A549 (cell line): ENCODE results near the gene SH2D1B. TPM values are rescaled to one million over a fixed set of nuclear protein-coding genes. Genes with fewer than 3 reads are reported as not detected.

Experiments used
- ATAC-seq, 2 experiments: fragments of 200-7000 bp in 1 of 2; fragments of >200 bp in 1 of 2; cut with Nextera tagmentation in 1 of 2; cut with Tn5 transposase in 1 of 2; 3 replicates each; pipeline versions ENCODE4 v1.8.0 to v1.9.1; 2018 to 2020; ENCODE audit warnings: mild to moderate bottlenecking in 1 of 2, moderate library complexity in 1 of 2
- CTCF ChIA-PET: fragments of 300-600 bp; sonication (Branson Sonifier 250); formaldehyde crosslinking; extraction: SDS; loops from one replicate; lab custom pipeline; 2021; ENCODE audit warnings: antibody characterized with exemption, inconsistent platforms; lab: Yijun Ruan, JAX
- POLR2A ChIA-PET: fragments of 350-600 bp; formaldehyde crosslinking; extraction: SDS; loops from one replicate; lab custom pipeline; 2021; ENCODE audit warnings: antibody characterized with exemption, inconsistent platforms; lab: Yijun Ruan, JAX
- DNase-seq, 2 experiments: peaks; one replicate each; pipeline versions ENCODE4 v3.0.0 to v3.0.0-alpha.2; 2011 to 2016; ENCODE audit warnings: low read depth in 1 of 2, low spot score in 1 of 2
- FAIRE-seq: peaks from 2 replicates; lab custom pipeline; 2011; peaks lifted over from hg19 to GRCh38; lab: Jason Lieb, UNC
- H3K27ac ChIP-seq, 2 experiments: fragments of >200 bp; sonication (Bioruptor Twin); formaldehyde crosslinking; 3 replicates each; pipeline ENCODE4 v1.5.1; 2016 to 2017
- H3K4me1 ChIP-seq: fragments of >200 bp; sonication (Bioruptor Twin); formaldehyde crosslinking; 3 replicates; pipeline ENCODE4 v1.6.1; 2016
- H3K4me2 ChIP-seq: fragments of >200 bp; sonication (Bioruptor Twin); formaldehyde crosslinking; 3 replicates; pipeline ENCODE4 v1.6.1; 2016
- H3K4me3 ChIP-seq: fragments of >200 bp; sonication (Bioruptor Twin); formaldehyde crosslinking; 3 replicates; pipeline ENCODE4 v1.5.1; 2016
- H3K9me3 ChIP-seq: fragments of >200 bp; sonication (Bioruptor Twin); formaldehyde crosslinking; 3 replicates; pipeline ENCODE4 v1.6.1; 2016
- BHLHE40 ChIP-seq: IDR thresholded peaks from 2 replicates; pipeline ENCODE4 v1.6.1; 2012; ENCODE audit warnings: low read depth, low read length, inconsistent platforms
- CHD4 ChIP-seq: fragments of 200-600 bp; sonication (generic); IDR thresholded peaks from 2 replicates; pipeline ENCODE4 v1.6.1; 2016; ENCODE audit warnings: antibody characterized with exemption, mild to moderate bottlenecking, borderline replicate concordance
- FOSB ChIP-seq: fragments of 250-450 bp; sonication (Bioruptor Pico); IDR thresholded peaks from 2 replicates; pipeline ENCODE4 v1.5.0; 2020; ENCODE audit warnings: mild to moderate bottlenecking, moderate library complexity
- FOSL2 ChIP-seq, 2 experiments: fragments of 450-650 bp in 1 of 2; fragments of >200 bp in 1 of 2; sonication (Bioruptor Twin) in 1 of 2; formaldehyde crosslinking; IDR thresholded peaks; 2 replicates each; pipeline versions ENCODE4 v1.5.0 to v1.6.1; 2016 to 2020; ENCODE audit warnings: mild to moderate bottlenecking in 1 of 2, moderate library complexity in 1 of 2
- FOXS1 ChIP-seq: fragments of 250-450 bp; sonication (Bioruptor Pico); IDR thresholded peaks from 2 replicates; pipeline ENCODE4 v1.5.0; 2020; ENCODE audit warnings: mild to moderate bottlenecking, moderate library complexity
- HOXA7 ChIP-seq: fragments of 250-450 bp; sonication (Bioruptor Pico); IDR thresholded peaks from 2 replicates; pipeline ENCODE4 v1.5.0; 2020; ENCODE audit warnings: mild to moderate bottlenecking, moderate library complexity
- HOXB13 ChIP-seq: fragments of 250-450 bp; sonication (Bioruptor Pico); IDR thresholded peaks from 2 replicates; pipeline ENCODE4 v1.5.0; 2020; ENCODE audit warnings: low read depth, mild to moderate bottlenecking, moderate library complexity
- HOXB5 ChIP-seq: fragments of 250-450 bp; sonication (Bioruptor Pico); IDR thresholded peaks from 2 replicates; pipeline ENCODE4 v1.5.0; 2020; ENCODE audit warnings: mild to moderate bottlenecking, moderate library complexity
- MYC ChIP-seq: IDR thresholded peaks from 2 replicates; pipeline ENCODE4 v1.6.1; 2012; ENCODE audit warnings: mild to moderate bottlenecking, inconsistent platforms, low read length, improper control_type of control experiment, borderline replicate concordance
- PHF8 ChIP-seq: fragments of 200-600 bp; sonication (generic); IDR thresholded peaks from 2 replicates; pipeline ENCODE4 v1.6.1; 2016; ENCODE audit warnings: low read depth, mild to moderate bottlenecking, antibody characterized with exemption, moderate library complexity, borderline replicate concordance
- RARB ChIP-seq: fragments of 250-450 bp; sonication (Bioruptor Pico); IDR thresholded peaks from 2 replicates; pipeline ENCODE4 v1.8.0; 2021; ENCODE audit warnings: mild to moderate bottlenecking, moderate library complexity
- RFX5 ChIP-seq: fragments of 450-650 bp; IDR thresholded peaks from 2 replicates; pipeline ENCODE4 v1.7.1; 2014; ENCODE audit warnings: antibody characterized with exemption, mild to moderate bottlenecking, moderate library complexity
- RNF2 ChIP-seq: fragments of 200-600 bp; sonication (generic); IDR thresholded peaks from 2 replicates; pipeline ENCODE4 v1.6.1; 2016; ENCODE audit warnings: low read depth, mild to moderate bottlenecking, antibody characterized with exemption, moderate library complexity, borderline replicate concordance
- SREBF2 ChIP-seq: fragments of 450-650 bp; IDR thresholded peaks from 2 replicates; pipeline ENCODE4 v1.6.1; 2014; ENCODE audit warnings: mild to moderate bottlenecking, moderate library complexity
- TFCP2L1 ChIP-seq: fragments of 250-450 bp; sonication (Bioruptor Pico); IDR thresholded peaks from 2 replicates; pipeline ENCODE4 v1.5.0; 2021; ENCODE audit warnings: mild to moderate bottlenecking
- TP53 ChIP-seq: fragments of 250-450 bp; sonication (Bioruptor Pico); IDR thresholded peaks from 2 replicates; pipeline ENCODE4 v1.5.0; 2021; ENCODE audit warnings: mild to moderate bottlenecking, moderate library complexity
- ZSCAN20 ChIP-seq: fragments of 250-450 bp; sonication (Bioruptor Pico); IDR thresholded peaks from 2 replicates; pipeline ENCODE4 v1.8.0; 2022; ENCODE audit warnings: mild to moderate bottlenecking, moderate library complexity
- WGBS: methylation state at CpG from one replicate; pipeline ENCODE4 v1.1.6; 2017; ENCODE audit errors: missing lambda C conversion rate; 5-methylcytosine and 5-hydroxymethylcytosine counted together
- polyA plus RNA-seq, 4 experiments: library from polyadenylated mRNA; depleted of rRNA in 3 of 4; stranded (reverse); fragments of >200 nt; fragmentation: RNase III in 1 of 4; extraction: RNeasy Plus Mini Kit Qiagen cat#74134 plus additional on column Dnase treatment in 1 of 4; gene quantifications; 2 replicates in 3 of 4; 3 replicates in 1 of 4; pipeline ENCODE4 v1.2.3, GENCODE V29; 2011 to 2017
- TF ChIP-seq, protein P1 (sequence below): IDR thresholded peaks from 2 replicates; pipeline ENCODE4 v1.6.1; 2012
- TF ChIP-seq, protein P2 (sequence below): fragments of 250-450 bp; sonication (Bioruptor Pico); IDR thresholded peaks from 2 replicates; pipeline ENCODE4 v1.5.0; 2021; ENCODE audit warnings: mild to moderate bottlenecking, moderate library complexity, borderline replicate concordance

The SH2D1B gene
- polyA plus RNA-seq, 2 of the 4 experiments (the other 2 are of a cell fraction) = 0.04 TPM; not detected in 1

GRCh38 chr1:162381383-162381782, 30.6 kb downstream of the SH2D1B start, which contains the start of gene C1orf226 (continued):
- no peak for TF ChIP-seq RFX5

DNA sequence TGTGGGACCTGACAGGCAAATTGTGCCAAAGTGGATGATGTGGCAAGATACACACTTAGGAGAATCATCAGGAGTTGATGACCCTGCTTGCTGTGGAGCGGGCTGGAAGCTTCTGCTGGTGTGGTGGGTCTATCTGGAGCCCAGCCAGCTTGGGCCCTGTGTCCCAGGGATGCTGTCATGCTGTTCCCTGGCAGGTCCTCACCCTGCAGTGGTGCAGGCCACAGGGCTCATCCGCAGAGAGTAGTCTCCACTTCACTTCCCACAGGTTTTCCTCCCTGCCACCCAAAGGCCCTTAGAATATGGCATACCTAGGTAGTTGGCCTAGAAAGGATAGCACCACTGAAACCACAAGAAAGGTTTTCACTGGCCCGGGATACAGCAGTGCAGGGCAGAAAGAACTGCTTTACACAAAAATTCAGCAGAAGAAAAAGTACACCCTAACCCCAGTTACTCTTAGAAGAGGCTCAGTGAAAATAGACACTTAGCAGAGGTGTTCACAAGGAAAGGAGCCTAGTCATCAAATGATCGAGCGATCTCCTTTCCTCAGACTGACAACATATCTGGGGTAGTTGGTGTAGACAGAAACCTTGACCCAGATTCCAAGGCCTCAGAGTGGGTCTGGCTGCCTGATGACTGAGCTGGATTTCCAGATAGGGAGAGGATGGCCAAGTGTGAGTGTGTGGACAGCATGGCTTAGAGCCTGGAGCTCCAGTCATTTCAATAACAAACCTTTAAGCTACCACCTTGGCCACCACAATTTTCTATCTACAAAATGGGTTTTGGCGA, 31.7 kb downstream of the SH2D1B start:
- ChIA-PET POLR2A (no interaction called here), CTCF (interaction anchor here (2.6 to 5.0 kb wide), 2 partner anchors 11 to 324 kb away, joined by 10 to 35 read pairs; no protein-coding TSS in a partner anchor)
- FAIRE-seq = no peak
- Histone ChIP-seq H3K4me1 (peaks cover 20% of the 10 kb centered on the region), H3K27ac (no peak overlapping the region; a peak in 1 of 6 replicates), H3K4me2 (no peak overlapping the region), H3K9me3 (no peaks in the 10 kb centered on the region), H3K4me3 (no peak overlapping the region)
- DNase-seq = no peak
- 83% methylated on average over 6 of the region's 6 CpGs for WGBS
- no peak for TF ChIP-seq FOSL2 (IDR thresholded peaks at IDR 0.05)
- TF ChIP-seq FOSL2 (CRISPR knock-in tag; IDR thresholded peaks at IDR 0.05) = no peak
- no peak for TF ChIP-seq TFCP2L1
- no peak for TF ChIP-seq CHD4
- TF ChIP-seq RNF2 = no peak
- TF ChIP-seq RARB (CRISPR knock-in tag) = no peak
- TF ChIP-seq HOXB5 = no peak
- no peak for ATAC-seq

DNA sequence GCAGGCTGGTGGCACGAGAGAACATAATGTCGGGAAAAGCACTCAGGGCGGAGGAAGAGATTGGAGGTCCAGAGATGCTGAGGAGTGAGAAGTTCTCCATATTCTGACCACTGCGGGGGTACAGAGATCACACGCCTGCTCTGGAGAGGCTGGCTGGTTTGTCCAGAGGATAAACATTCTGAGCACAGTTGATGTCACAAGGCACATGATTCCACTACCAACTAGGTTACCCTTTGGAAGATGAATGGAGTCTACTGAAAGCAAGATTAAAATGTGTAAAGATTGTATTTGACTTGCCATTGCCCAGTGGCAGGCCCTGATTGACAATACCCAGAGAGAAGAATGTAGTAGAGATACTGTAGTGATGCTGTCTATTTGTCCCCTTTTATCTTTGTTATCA, 35.2 kb downstream of the SH2D1B start, which contains the start of gene SPATA46:
TSS of gene SPATA46 (minus strand) at position 164 of the 400 bp plus-strand sequence. CDS start at position 100, 64 bp downstream.
- Histone ChIP-seq H3K27ac (no peak within 1 kb of the TSS), H3K9me3 (no peaks in the 10 kb centered on the region), H3K4me2 (no peak within 1 kb of the TSS), H3K4me3 (no peak within 1 kb of the TSS), H3K4me1 (peaks cover 19% of the 10 kb centered on the region)
- FAIRE-seq (no peak), DNase-seq (no peak), ATAC-seq (no peak)
- POLR2A ChIA-PET = interaction anchor here (0.7 kb wide), 1 partner anchor 340 kb away, joined by 4 read pairs; no protein-coding TSS in a partner anchor
- whole genome bisulfite sequencing = 87% methylated on average over 5 of the region's 5 CpGs
- CTCF ChIA-PET = interaction anchor here (0.7 kb wide), 1 partner anchor 269 kb away, joined by 3 read pairs; no protein-coding TSS in a partner anchor
- TF ChIP-seq FOSL2 (IDR thresholded peaks at IDR 0.05) = no peak
- TF ChIP-seq FOSL2 (CRISPR knock-in tag; IDR thresholded peaks at IDR 0.05) = no peak
- TF ChIP-seq RARB (CRISPR knock-in tag) = no peak
- TF ChIP-seq SREBF2 = no peak
- TF ChIP-seq MYC = no peak
- TF ChIP-seq FOXS1 = no peak
- TF ChIP-seq BHLHE40 = no peak
- TF ChIP-seq FOSB (CRISPR knock-in tag) = no peak
- TF ChIP-seq, protein P1, sequence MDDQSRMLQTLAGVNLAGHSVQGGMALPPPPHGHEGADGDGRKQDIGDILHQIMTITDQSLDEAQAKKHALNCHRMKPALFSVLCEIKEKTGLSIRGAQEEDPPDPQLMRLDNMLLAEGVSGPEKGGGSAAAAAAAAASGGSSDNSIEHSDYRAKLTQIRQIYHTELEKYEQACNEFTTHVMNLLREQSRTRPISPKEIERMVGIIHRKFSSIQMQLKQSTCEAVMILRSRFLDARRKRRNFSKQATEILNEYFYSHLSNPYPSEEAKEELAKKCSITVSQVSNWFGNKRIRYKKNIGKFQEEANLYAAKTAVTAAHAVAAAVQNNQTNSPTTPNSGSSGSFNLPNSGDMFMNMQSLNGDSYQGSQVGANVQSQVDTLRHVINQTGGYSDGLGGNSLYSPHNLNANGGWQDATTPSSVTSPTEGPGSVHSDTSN = no peak
- no peak for TF ChIP-seq HOXA7 (CRISPR knock-in tag)
- no peak for TF ChIP-seq HOXB13 (CRISPR knock-in tag)
- TF ChIP-seq, protein P2, sequence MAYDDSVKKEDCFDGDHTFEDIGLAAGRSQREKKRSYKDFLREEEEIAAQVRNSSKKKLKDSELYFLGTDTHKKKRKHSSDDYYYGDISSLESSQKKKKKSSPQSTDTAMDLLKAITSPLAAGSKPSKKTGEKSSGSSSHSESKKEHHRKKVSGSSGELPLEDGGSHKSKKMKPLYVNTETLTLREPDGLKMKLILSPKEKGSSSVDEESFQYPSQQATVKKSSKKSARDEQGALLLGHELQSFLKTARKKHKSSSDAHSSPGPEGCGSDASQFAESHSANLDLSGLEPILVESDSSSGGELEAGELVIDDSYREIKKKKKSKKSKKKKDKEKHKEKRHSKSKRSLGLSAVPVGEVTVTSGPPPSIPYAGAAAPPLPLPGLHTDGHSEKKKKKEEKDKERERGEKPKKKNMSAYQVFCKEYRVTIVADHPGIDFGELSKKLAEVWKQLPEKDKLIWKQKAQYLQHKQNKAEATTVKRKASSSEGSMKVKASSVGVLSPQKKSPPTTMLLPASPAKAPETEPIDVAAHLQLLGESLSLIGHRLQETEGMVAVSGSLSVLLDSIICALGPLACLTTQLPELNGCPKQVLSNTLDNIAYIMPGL = no peak

GRCh38 chr1:162375463-162375862, 36.5 kb downstream of the SH2D1B start:
- 83% methylated on average over 8 of the region's 8 CpGs for WGBS
- TF ChIP-seq, protein P1 = no peak
- TF ChIP-seq TP53 (CRISPR knock-in tag) (no peak), ZSCAN20 (CRISPR knock-in tag) (no peak), HOXB13 (CRISPR knock-in tag) (no peak), HOXA7 (CRISPR knock-in tag) (no peak), HOXB5 (no peak), PHF8 (no peak)
- TF ChIP-seq, all 56 proteins: peak for 0
- DNase-seq (no peak), FAIRE-seq (no peak), ATAC-seq (no peak)
- H3K4me1 ChIP-seq = peaks cover 10% of the 10 kb centered on the region; the same call in 1 of the 3 replicates
- no peak overlapping the region for H3K4me2 ChIP-seq
- H3K27ac ChIP-seq = no peak overlapping the region
- no peaks in the 10 kb centered on the region for H3K9me3 ChIP-seq
- no peak overlapping the region for H3K4me3 ChIP-seq
- CTCF ChIA-PET = no interaction called here
- POLR2A ChIA-PET = no interaction called here
